ENCODE results near the gene HDAC4.

- TF ChIP-seq, protein P1, sequence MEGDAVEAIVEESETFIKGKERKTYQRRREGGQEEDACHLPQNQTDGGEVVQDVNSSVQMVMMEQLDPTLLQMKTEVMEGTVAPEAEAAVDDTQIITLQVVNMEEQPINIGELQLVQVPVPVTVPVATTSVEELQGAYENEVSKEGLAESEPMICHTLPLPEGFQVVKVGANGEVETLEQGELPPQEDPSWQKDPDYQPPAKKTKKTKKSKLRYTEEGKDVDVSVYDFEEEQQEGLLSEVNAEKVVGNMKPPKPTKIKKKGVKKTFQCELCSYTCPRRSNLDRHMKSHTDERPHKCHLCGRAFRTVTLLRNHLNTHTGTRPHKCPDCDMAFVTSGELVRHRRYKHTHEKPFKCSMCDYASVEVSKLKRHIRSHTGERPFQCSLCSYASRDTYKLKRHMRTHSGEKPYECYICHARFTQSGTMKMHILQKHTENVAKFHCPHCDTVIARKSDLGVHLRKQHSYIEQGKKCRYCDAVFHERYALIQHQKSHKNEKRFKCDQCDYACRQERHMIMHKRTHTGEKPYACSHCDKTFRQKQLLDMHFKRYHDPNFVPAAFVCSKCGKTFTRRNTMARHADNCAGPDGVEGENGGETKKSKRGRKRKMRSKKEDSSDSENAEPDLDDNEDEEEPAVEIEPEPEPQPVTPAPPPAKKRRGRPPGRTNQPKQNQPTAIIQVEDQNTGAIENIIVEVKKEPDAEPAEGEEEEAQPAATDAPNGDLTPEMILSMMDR (IDR thresholded peaks at IDR 0.05) = no peak
- no peak for TF ChIP-seq POLR2A (IDR thresholded peaks at IDR 0.05)
Observed at GRCh38 chr2:239145106-239145505, 255.7 kb downstream of the HDAC4 start.

All from testis (tissue), 2 donors.